SU-DHL-6 (cell line): ENCODE measurements around the gene PPM1M.

Experiments
- H2AFZ ChIP-seq: fragments of 200-600 bp; sonication (generic); 2 replicates; pipeline ENCODE4 v1.6.1; 2014; ENCODE audit warnings: low read depth, mild to moderate bottlenecking, moderate library complexity, mixed read lengths, antibody characterized with exemption, low read length; ENCODE audit not compliant: severe bottlenecking
- H3F3A ChIP-seq: fragments of 200-600 bp; shearing (Covaris generic); 2 replicates; pipeline ENCODE4 v1.6.0; 2016; ENCODE audit warnings: antibody characterized with exemption, mild to moderate bottlenecking; ENCODE audit not compliant: insufficient read depth
- H3K27ac ChIP-seq: fragments of 200-600 bp; sonication (generic); 2 replicates; pipeline ENCODE4 v1.5.1; 2016; ENCODE audit warnings: low read depth, mild to moderate bottlenecking, low read length, moderate library complexity, mixed read lengths
- H3K27me3 ChIP-seq: fragments of 200-600 bp; sonication (generic), shearing (Covaris generic); 2 replicates; pipeline ENCODE4 v1.6.0; 2014; ENCODE audit warnings: mild to moderate bottlenecking, low read length
- H3K36me3 ChIP-seq: fragments of 200-600 bp; sonication (generic); 2 replicates; pipeline ENCODE4 v1.6.1; 2014; ENCODE audit warnings: mild to moderate bottlenecking, low read length, mixed read lengths
- H3K4me2 ChIP-seq: fragments of 300-600, 200-600 bp; shearing (Covaris generic), sonication (generic); 2 replicates; pipeline ENCODE4 v1.6.0; 2014; ENCODE audit warnings: low read length, low read depth, mild to moderate bottlenecking; ENCODE audit not compliant: poor library complexity, severe bottlenecking
- H3K4me3 ChIP-seq: fragments of 200-600 bp; sonication (generic); 2 replicates; pipeline ENCODE4 v1.5.1; 2014; ENCODE audit warnings: antibody characterized with exemption, low read length, mild to moderate bottlenecking, mixed read lengths; ENCODE audit not compliant: insufficient read depth, poor library complexity, severe bottlenecking
- H3K79me2 ChIP-seq: fragments of 200-600 bp; sonication (generic); 2 replicates; pipeline ENCODE4 v1.6.1; 2014; ENCODE audit warnings: mild to moderate bottlenecking, low read length, moderate library complexity; ENCODE audit not compliant: insufficient read depth
- H3K9ac ChIP-seq: fragments of 200-600 bp; sonication (generic); 2 replicates; pipeline ENCODE4 v1.7.0; 2014; ENCODE audit warnings: mild to moderate bottlenecking, low read length
- H3K9me2 ChIP-seq: fragments of 200-600 bp; sonication (generic); replicated peaks from 2 replicates; pipeline ENCODE4 v1.6.1; 2014; ENCODE audit warnings: low read length; ENCODE audit not compliant: insufficient read depth
- H3K9me3 ChIP-seq: fragments of 200-600 bp; sonication (generic); 2 replicates; pipeline ENCODE4 v1.6.1; 2014; ENCODE audit warnings: low read length, mixed read lengths; ENCODE audit not compliant: insufficient read depth
- H4K20me1 ChIP-seq: fragments of 200-600 bp; sonication (generic); 2 replicates; pipeline ENCODE4 v1.6.1; 2014; ENCODE audit warnings: low read depth, mild to moderate bottlenecking, antibody characterized with exemption, low read length, moderate library complexity, mixed read lengths
- EZH2phosphoT487 ChIP-seq: fragments of 200-600 bp; sonication (generic), shearing (Covaris generic); conservative IDR thresholded peaks from 2 replicates; pipeline ENCODE4 v1.6.1; 2018; ENCODE audit warnings: mild to moderate bottlenecking, antibody characterized with exemption, low read length, moderate library complexity, mixed read lengths
- TF ChIP-seq, protein P1 (sequence below): fragments of 200-600 bp; sonication (generic); IDR thresholded peaks from one replicate; pipeline ENCODE4 v1.5.1; 2017; ENCODE audit warnings: antibody characterized with exemption, mild to moderate bottlenecking, low read length, moderate library complexity; ENCODE audit not compliant: insufficient read depth, poor library complexity, severe bottlenecking

The PPM1M gene

DNA sequence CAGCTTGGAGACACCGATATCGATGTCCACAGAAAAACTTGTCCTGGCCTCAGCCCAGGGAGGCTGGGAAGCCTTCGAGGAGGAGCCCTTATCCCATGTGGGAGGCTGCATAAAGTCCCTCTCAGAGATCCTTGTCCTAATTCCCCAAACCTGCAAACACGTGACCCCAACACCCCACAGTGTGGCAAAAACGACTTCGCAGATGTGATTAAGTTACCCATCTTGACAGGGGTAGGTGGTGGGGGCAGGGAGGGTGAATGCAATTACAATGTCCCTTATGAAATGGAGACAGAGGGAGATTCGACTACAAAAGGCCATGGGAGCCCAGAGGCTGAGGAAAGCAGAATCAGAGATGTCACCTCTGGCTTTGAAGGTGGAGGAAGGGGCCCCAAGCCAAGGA is 17.8 kb upstream of the PPM1M start:
- TF ChIP-seq EZH2phosphoT487 = no peak
- TF ChIP-seq, protein P1, sequence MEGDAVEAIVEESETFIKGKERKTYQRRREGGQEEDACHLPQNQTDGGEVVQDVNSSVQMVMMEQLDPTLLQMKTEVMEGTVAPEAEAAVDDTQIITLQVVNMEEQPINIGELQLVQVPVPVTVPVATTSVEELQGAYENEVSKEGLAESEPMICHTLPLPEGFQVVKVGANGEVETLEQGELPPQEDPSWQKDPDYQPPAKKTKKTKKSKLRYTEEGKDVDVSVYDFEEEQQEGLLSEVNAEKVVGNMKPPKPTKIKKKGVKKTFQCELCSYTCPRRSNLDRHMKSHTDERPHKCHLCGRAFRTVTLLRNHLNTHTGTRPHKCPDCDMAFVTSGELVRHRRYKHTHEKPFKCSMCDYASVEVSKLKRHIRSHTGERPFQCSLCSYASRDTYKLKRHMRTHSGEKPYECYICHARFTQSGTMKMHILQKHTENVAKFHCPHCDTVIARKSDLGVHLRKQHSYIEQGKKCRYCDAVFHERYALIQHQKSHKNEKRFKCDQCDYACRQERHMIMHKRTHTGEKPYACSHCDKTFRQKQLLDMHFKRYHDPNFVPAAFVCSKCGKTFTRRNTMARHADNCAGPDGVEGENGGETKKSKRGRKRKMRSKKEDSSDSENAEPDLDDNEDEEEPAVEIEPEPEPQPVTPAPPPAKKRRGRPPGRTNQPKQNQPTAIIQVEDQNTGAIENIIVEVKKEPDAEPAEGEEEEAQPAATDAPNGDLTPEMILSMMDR = no peak
- Histone ChIP-seq H3K27me3 (no peaks in the 10 kb centered on the region), H3K9ac (no peak overlapping the region), H3K27ac (no peak overlapping the region), H3K36me3 (no peaks in the 10 kb centered on the region), H2AFZ (no peak overlapping the region), H4K20me1 (no peaks in the 10 kb centered on the region), H3K4me3 (no peak overlapping the region), H3K9me3 (no peaks in the 10 kb centered on the region), H3F3A (peaks cover 12% of the 10 kb centered on the region), H3K4me2 (no peak overlapping the region), H3K9me2 (no peaks in the 10 kb centered on the region), H3K79me2 (peaks cover 22% of the 10 kb centered on the region)

GRCh38 chr3:52228266-52228665 is 17.3 kb upstream of the PPM1M start:
- Histone ChIP-seq H3K4me2 (no peak overlapping the region), H4K20me1 (no peaks in the 10 kb centered on the region), H3F3A (peaks cover 12% of the 10 kb centered on the region), H3K79me2 (peaks cover 17% of the 10 kb centered on the region), H3K27me3 (no peaks in the 10 kb centered on the region), H3K9me3 (no peaks in the 10 kb centered on the region), H3K27ac (no peak overlapping the region), H3K9ac (no peak overlapping the region), H2AFZ (no peak overlapping the region), H3K36me3 (no peaks in the 10 kb centered on the region), H3K4me3 (no peak overlapping the region), H3K9me2 (no peaks in the 10 kb centered on the region)
- no peak for TF ChIP-seq EZH2phosphoT487
- TF ChIP-seq, protein P1 = no peak

DNA sequence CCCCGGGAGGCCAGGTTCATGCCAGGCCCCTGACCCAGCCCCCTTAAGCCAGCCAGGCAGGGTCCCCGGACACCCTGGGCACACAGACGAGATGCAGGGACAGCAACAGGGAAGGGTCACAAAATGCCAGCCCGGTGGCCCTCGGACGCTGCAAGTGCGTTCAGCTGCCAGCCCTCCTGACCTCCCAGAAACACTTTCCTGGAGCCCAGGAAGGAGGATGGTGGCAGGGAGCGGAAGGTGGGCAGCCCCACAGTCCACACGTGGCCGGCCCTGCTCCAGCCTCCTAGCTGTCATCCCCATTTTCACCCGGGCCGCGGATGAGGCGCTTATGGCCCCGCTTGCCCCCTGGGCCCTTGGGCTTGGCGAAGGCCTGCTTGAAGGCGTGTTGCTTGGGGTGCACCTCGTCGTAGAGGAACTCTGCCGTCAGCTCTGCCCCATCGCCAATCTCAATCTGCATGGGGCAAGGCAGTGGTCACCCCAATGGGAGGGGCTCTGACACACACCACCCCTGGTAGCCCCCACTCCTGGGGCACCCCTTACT is 16.7 kb upstream of the PPM1M start:
- Histone ChIP-seq H3K4me3 (no peak overlapping the region), H3K27ac (no peak overlapping the region), H3K79me2 (peaks cover 11% of the 10 kb centered on the region), H2AFZ (no peak overlapping the region), H3K9me3 (no peaks in the 10 kb centered on the region), H3K4me2 (no peak overlapping the region), H4K20me1 (no peaks in the 10 kb centered on the region), H3K9me2 (no peaks in the 10 kb centered on the region), H3K36me3 (no peaks in the 10 kb centered on the region), H3F3A (peaks cover 12% of the 10 kb centered on the region), H3K9ac (no peak overlapping the region), H3K27me3 (no peaks in the 10 kb centered on the region)
- no peak for TF ChIP-seq EZH2phosphoT487
- TF ChIP-seq, protein P1 = no peak

GRCh38 chr3:52229656-52230055 is 15.9 kb upstream of the PPM1M start:
- Histone ChIP-seq H3K9me3 (no peaks in the 10 kb centered on the region), H2AFZ (no peak overlapping the region), H3K4me3 (no peak overlapping the region), H3K27ac (no peak overlapping the region), H3K4me2 (no peak overlapping the region), H3K9ac (no peak overlapping the region), H3K79me2 (peaks cover 3% of the 10 kb centered on the region), H3K9me2 (no peaks in the 10 kb centered on the region), H4K20me1 (no peaks in the 10 kb centered on the region), H3K27me3 (no peaks in the 10 kb centered on the region), H3F3A (peaks cover 12% of the 10 kb centered on the region), H3K36me3 (no peaks in the 10 kb centered on the region)
- TF ChIP-seq EZH2phosphoT487 = no peak
- TF ChIP-seq, protein P1 = no peak
